Measurements from ENCODE around the gene NTM. TPM values are rescaled to one million over a fixed set of nuclear protein-coding genes. Genes with fewer than 3 reads are reported as not detected.

The NTM gene
- total RNA-seq, 2 donors from 2014 or later = 0.26 to 3.6 TPM

DNA sequence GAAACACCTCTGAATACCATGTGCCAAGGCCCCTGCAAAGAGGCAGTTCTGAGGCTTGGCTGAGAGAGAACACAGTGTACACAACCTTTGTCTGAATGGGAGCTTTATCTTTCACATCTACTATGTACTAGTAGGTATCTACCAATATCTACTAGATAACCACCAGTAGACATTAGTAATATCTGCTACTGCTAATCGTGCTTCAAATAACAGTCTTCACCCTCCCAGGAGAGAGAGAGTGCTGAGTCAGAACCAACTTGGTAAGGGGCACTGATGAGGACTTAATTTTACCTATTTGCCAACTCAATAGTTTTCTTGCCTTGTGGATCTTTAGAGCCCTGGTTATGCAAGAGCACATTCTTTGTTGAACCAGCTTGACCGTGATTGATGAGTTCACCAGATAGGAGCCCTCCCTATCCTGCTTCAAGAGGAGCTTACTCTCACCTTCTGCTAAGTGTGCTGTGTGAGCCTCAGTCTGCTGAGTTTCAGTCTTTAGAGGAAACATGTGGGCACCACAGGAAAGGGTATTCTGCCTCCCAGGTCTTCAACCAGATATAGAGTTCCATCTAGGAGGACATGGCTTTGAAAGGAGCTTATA is 967.5 kb downstream of the NTM start:
- 37 to 38% methylated on average over 2 of the region's 2 CpGs for WGBS, 2 donors
- no peaks in the 10 kb centered on the region for H3K27me3 ChIP-seq
- H3K36me3 ChIP-seq (replicated peaks in 1 of 2; ENCODE audit: insufficient read depth in 1 of 2, low read depth in 2 of 2) = no peaks in the 10 kb centered on the region
- no peak overlapping the region for H3K4me3 ChIP-seq
- ATAC-seq = no peak
- TF ChIP-seq POLR2A (IDR thresholded peaks at IDR 0.05) = no peak
- TF ChIP-seq, protein P1, sequence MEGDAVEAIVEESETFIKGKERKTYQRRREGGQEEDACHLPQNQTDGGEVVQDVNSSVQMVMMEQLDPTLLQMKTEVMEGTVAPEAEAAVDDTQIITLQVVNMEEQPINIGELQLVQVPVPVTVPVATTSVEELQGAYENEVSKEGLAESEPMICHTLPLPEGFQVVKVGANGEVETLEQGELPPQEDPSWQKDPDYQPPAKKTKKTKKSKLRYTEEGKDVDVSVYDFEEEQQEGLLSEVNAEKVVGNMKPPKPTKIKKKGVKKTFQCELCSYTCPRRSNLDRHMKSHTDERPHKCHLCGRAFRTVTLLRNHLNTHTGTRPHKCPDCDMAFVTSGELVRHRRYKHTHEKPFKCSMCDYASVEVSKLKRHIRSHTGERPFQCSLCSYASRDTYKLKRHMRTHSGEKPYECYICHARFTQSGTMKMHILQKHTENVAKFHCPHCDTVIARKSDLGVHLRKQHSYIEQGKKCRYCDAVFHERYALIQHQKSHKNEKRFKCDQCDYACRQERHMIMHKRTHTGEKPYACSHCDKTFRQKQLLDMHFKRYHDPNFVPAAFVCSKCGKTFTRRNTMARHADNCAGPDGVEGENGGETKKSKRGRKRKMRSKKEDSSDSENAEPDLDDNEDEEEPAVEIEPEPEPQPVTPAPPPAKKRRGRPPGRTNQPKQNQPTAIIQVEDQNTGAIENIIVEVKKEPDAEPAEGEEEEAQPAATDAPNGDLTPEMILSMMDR (IDR thresholded peaks at IDR 0.05) = no peak
- intact Hi-C loops (cut with DNase I) = no loop called here
- no peak overlapping the region for H3K27ac ChIP-seq
- no peaks in the 10 kb centered on the region for H3K9me3 ChIP-seq
- H3K4me1 ChIP-seq = no peaks in the 10 kb centered on the region
- DNase-seq = no peak

DNA sequence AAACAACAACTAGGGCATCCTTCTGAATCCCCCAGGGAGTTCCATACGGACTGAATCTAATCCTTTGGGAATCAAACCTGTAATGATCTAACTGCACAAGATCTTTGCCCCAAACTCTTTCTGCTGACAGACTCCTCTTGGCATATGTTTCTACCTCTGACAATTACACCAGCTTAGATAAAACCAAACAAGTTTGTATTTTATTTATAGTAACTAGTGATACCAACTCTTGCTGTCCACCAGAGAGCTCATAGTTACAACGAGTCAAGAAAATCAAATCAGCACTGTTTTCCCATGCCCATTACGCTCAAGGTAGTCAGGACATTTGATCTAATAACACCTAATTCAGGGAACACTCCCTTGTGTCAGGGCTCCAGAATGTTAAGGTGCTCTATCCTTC is 972.0 kb downstream of the NTM start:
- Histone ChIP-seq H3K4me3 (no peak overlapping the region), H3K9me3 (no peaks in the 10 kb centered on the region), H3K27me3 (no peaks in the 10 kb centered on the region), H3K4me1 (no peaks in the 10 kb centered on the region), H3K36me3 (replicated peaks in 1 of 2; ENCODE audit: insufficient read depth in 1 of 2, low read depth in 2 of 2) (no peaks in the 10 kb centered on the region), H3K27ac (no peak overlapping the region)
- intact Hi-C loops (cut with DNase I) = no loop called here
- no peak for TF ChIP-seq POLR2A (IDR thresholded peaks at IDR 0.05)
- TF ChIP-seq, protein P1 (IDR thresholded peaks at IDR 0.05) = no peak
- ATAC-seq (no peak), DNase-seq (no peak)
- 48 to 52% methylated on average over 3 of the region's 3 CpGs for WGBS, 2 donors

DNA sequence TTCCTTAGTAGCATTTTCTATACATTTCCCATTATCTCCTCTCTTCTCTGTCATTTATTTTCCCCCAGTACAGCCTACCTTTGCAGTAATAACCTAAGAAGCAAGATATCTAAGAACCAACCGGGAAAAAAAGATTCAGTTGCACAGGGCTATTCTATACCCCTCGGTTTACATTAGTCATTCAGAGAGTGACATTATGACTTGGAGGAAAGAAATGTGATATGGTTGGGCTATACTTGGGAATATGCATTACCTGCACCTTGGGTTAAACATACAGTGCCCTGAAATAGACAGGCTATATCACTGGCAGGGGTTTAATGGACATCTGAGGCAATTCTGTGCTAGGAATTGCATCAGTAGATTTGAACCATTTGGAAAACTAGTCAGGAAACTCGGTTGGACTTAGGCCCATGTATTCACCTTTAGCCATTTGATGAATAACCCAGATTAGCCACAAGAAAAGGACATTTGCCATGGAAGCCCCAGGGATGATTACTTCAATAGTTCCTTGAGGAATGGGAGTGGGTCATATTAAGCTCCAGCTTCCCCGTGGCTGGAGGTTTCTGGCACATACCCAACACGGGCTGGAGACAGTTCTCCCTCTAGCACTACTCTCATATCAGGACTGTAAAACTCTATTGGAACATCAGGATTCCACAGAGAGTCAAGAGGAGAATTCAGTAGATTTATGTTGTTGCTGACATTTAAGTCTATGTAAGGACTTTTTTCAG is 973.2 kb downstream of the NTM start:
- H3K36me3 ChIP-seq (replicated peaks in 1 of 2; ENCODE audit: insufficient read depth in 1 of 2, low read depth in 2 of 2) = no peaks in the 10 kb centered on the region

DNA sequence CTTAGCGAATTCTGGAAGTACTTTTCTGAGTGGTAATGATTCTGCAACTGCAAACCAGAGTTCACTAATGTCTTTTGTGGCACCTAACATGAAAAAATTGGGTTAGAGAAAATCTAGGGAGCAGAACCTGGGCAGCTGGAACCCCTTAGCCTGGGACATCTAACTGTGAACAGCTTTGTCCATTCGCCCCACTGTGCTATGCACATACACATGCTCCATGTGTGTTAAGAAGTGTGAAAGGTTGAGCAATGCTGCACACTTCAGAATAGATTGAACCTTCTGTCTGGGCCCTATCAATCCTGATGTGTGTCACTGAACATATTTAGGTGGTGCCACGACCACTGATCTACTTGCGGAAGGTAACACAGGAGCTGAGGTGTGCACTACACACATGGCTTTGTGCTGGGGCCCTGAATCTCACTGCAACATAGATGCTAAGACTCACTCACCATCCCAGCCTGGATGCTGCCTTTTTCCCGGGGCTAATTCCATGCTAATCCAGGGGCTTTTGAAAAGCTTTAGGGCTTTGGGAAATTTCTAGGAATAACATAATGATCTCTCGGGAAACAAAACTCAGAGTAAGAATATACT is 976.2 kb downstream of the NTM start:
- intact Hi-C loops (cut with DNase I) = no loop called here
- ATAC-seq = no peak
- no peak for TF ChIP-seq POLR2A (IDR thresholded peaks at IDR 0.05)
- TF ChIP-seq, protein P1 (IDR thresholded peaks at IDR 0.05) = no peak

More for the DNA sequence above, 973.2 kb downstream of the NTM start:
- no peaks in the 10 kb centered on the region for H3K27me3 ChIP-seq
- no peaks in the 10 kb centered on the region for H3K9me3 ChIP-seq
- intact Hi-C loops (cut with DNase I) = no loop called here
- no peaks in the 10 kb centered on the region for H3K4me1 ChIP-seq
- ATAC-seq (no peak), DNase-seq (no peak)
- WGBS, 2 donors = 43 to 45% methylated on average over 5 of the region's 5 CpGs
- H3K27ac ChIP-seq = no peak overlapping the region
- TF ChIP-seq, protein P1 (IDR thresholded peaks at IDR 0.05) = no peak
- TF ChIP-seq POLR2A (IDR thresholded peaks at IDR 0.05) = no peak
- H3K4me3 ChIP-seq = no peak overlapping the region

More for the DNA sequence above, 976.2 kb downstream of the NTM start:
- no peak overlapping the region for H3K4me3 ChIP-seq
- 80 to 86% methylated on average over 6 of the region's 6 CpGs for WGBS, 2 donors
- H3K27me3 ChIP-seq = no peaks in the 10 kb centered on the region
- H3K4me1 ChIP-seq = no peaks in the 10 kb centered on the region
- no peaks in the 10 kb centered on the region for H3K9me3 ChIP-seq
- H3K27ac ChIP-seq = no peak overlapping the region
- H3K36me3 ChIP-seq (replicated peaks in 1 of 2; ENCODE audit: insufficient read depth in 1 of 2, low read depth in 2 of 2) = no peaks in the 10 kb centered on the region
- no peak for DNase-seq
